Psoas muscle (tissue), 8 donors: ENCODE measurements around the gene KIF11. TPM values are rescaled to one million over a fixed set of nuclear protein-coding genes. Genes with fewer than 3 reads are reported as not detected.
A peak's percentile ranks its signal among the peaks of the same experiment; 100 is the strongest.

Experiments used
- ATAC-seq, 4 donors: fragments of 200-7000 bp; cut with Tn5 transposase; one replicate each; pipeline ENCODE4 v1.9.1; 2020; ENCODE audit warnings: moderate library complexity in 3 of 4, mild to moderate bottlenecking in 2 of 4
- DNase-seq, 2 donors: peaks; one replicate each; pipeline ENCODE4 v3.0.0-alpha.2; 2020
- H3K27ac ChIP-seq: fragments of 200-600 bp; one replicate; pipeline ENCODE4 v1.8.0; 2022
- H3K27me3 ChIP-seq, 3 donors: fragments of 200-600 bp in 1 of 3; one replicate each; pipeline versions ENCODE4 v1.6.1 to v1.8.0; 2013 to 2022; ENCODE audit warnings: low read length in 2 of 3, mild to moderate bottlenecking in 2 of 3, moderate library complexity in 1 of 3; ENCODE audit not compliant: insufficient read depth in 3 of 3
- H3K36me3 ChIP-seq, 2 donors: fragments of 200-600 bp in 1 of 2; one replicate each; pipeline versions ENCODE4 v1.6.1 to v1.8.0; 2013 to 2022; ENCODE audit warnings: low read depth in 1 of 2, mild to moderate bottlenecking in 1 of 2, moderate library complexity in 1 of 2; ENCODE audit not compliant: insufficient read depth in 1 of 2
- H3K4me1 ChIP-seq: fragments of 200-600 bp; one replicate; pipeline ENCODE4 v1.8.0; 2022
- H3K4me3 ChIP-seq: fragments of 200-600 bp; one replicate; pipeline ENCODE4 v1.8.0; 2022; ENCODE audit warnings: mild to moderate bottlenecking
- H3K9me3 ChIP-seq: fragments of 200-600 bp; one replicate; pipeline ENCODE4 v1.8.0; 2022
- WGBS, 3 donors: extraction: QIAGEN DNeasy Blood & Tissue Kit; methylation state at CpG; one replicate each; pipeline versions ENCODE4 v1.1.6 to v1.1.7; 2013; 5-methylcytosine and 5-hydroxymethylcytosine counted together
- intact Hi-C, 2 donors: fragments of 100-400 bp; cut with DNase I; formaldehyde crosslinking; loops; one replicate each; pipeline versions ENCODE4 v1.11.0 to v1.14.2; 2022
- polyA plus RNA-seq, 3 donors: library from polyadenylated mRNA; stranded (reverse); fragments of 200-250 nt; gene quantifications; one replicate each; pipeline ENCODE4 v1.2.3, GENCODE V29; 2013
- total RNA-seq, 4 donors: library from RNA; stranded (reverse); fragmentation: NEBNext Ultra II Directional in 2 of 4; extraction: Animal tissue kit (Norgen Biotek cat#: 25700) in 2 of 4; gene quantifications; one replicate each; pipeline versions ENCODE4 v1.2.1 to v1.2.4, GENCODE V29; 2021 to 2023
- TF ChIP-seq, protein P1 (sequence below): fragments of 200-600 bp; IDR thresholded peaks from one replicate; pipeline ENCODE4 v1.8.0; 2022; ENCODE audit warnings: antibody characterized with exemption
- donor health status: healthy with polysubstance abuse.
- donor health status: DM: no; HTN: no; CAD: no; lungs with moderate emphysema.
- donor health status: Bipolar disorder and iron deficiency.
- donor health status: healthy.
- donor health status: DM: yes; HTN: yes; CAD: no.
- donor health status: DM: no; HTN: no; CAD: no.
- donor health status: DM: no; HTN: no; CAD: no.
- donor health status: DM: yes; HTN: yes; CAD: no.

Gene KIF11
- total and polyA plus RNA-seq, 7 donors, result 0.08 to 0.40 (median 0.23) TPM

GRCh38 chr10:92688927-92689662, 96.2 kb downstream of the KIF11 start:
- TF ChIP-seq, protein P1, sequence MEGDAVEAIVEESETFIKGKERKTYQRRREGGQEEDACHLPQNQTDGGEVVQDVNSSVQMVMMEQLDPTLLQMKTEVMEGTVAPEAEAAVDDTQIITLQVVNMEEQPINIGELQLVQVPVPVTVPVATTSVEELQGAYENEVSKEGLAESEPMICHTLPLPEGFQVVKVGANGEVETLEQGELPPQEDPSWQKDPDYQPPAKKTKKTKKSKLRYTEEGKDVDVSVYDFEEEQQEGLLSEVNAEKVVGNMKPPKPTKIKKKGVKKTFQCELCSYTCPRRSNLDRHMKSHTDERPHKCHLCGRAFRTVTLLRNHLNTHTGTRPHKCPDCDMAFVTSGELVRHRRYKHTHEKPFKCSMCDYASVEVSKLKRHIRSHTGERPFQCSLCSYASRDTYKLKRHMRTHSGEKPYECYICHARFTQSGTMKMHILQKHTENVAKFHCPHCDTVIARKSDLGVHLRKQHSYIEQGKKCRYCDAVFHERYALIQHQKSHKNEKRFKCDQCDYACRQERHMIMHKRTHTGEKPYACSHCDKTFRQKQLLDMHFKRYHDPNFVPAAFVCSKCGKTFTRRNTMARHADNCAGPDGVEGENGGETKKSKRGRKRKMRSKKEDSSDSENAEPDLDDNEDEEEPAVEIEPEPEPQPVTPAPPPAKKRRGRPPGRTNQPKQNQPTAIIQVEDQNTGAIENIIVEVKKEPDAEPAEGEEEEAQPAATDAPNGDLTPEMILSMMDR, result no peak
- intact Hi-C loops, result no loop called here
- DNase-seq, result peak in 1 of 2 donors; percentile 55
- peak overlapping the region; percentile 70 for H3K4me3 ChIP-seq
- peaks cover 9% of the 10 kb centered on the region for H3K4me1 ChIP-seq
- H3K9me3 ChIP-seq, result peaks cover 4% of the 10 kb centered on the region
- H3K36me3 ChIP-seq, result no peaks in the 10 kb centered on the region
- peaks cover 0 to 55% (median 33%) of the 10 kb centered on the region in 3 donors for H3K27me3 ChIP-seq
- ATAC-seq, result peak; percentile 28 to 45 (median 33)
- peak overlapping the region; percentile 31 for H3K27ac ChIP-seq
- WGBS, 3 donors, result 1 to 2% (median 1%) methylated on average over 57 to 63 of the region's 63 CpGs

GRCh38 chr10:92689663-92690210, 96.8 kb downstream of the KIF11 start, which contains the start of gene HHEX:
Gene HHEX, plus strand, starts transcription at chr10:92689955. Its CDS starts 32 bp downstream, at chr10:92689987.
- peak; percentile 63 to 74 (median 70) for ATAC-seq
- Histone ChIP-seq H3K27me3 (peaks cover 0 to 62% (median 33%) of the 10 kb centered on the region in 3 donors), H3K4me3 (peak within 1 kb of the TSS; percentile 70), H3K27ac (peak within 1 kb of the TSS; percentile 72), H3K9me3 (peaks cover 4% of the 10 kb centered on the region), H3K4me1 (peaks cover 9% of the 10 kb centered on the region), H3K36me3 (no peaks in the 10 kb centered on the region)
- intact Hi-C loops, result loop anchor here in 1 of 2 donors (10.0 kb wide), 1 partner anchor 125 kb away; no protein-coding TSS in a partner anchor
- TF ChIP-seq, protein P1, result no peak
- 0 to 1% (median 1%) methylated on average over 15 to 79 of the region's 79 CpGs for WGBS, 3 donors
- DNase-seq, result peak; percentile 59 to 67

GRCh38 chr10:92690211-92690914, 97.4 kb downstream of the KIF11 start:
- TF ChIP-seq, protein P1, result no peak
- H3K4me3 ChIP-seq, result peak overlapping the region; percentile 70
- H3K4me1 ChIP-seq, result peaks cover 9% of the 10 kb centered on the region
- peaks cover 4% of the 10 kb centered on the region for H3K9me3 ChIP-seq
- peak overlapping the region; percentile 72 for H3K27ac ChIP-seq
- peaks cover 0 to 68% (median 33%) of the 10 kb centered on the region in 3 donors for H3K27me3 ChIP-seq
- ATAC-seq (peak; percentile 54 to 67 (median 59)), DNase-seq (peak; percentile 68 to 74)
- WGBS, 3 donors, result 3 to 5% (median 4%) methylated on average over 66 to 73 of the region's 73 CpGs
- H3K36me3 ChIP-seq, result peaks cover 0 to 6% of the 10 kb centered on the region in 2 donors
- intact Hi-C loops, result loop anchor here in 1 of 2 donors (10.0 kb wide), 1 partner anchor 124 kb away; no protein-coding TSS in a partner anchor

DNA sequence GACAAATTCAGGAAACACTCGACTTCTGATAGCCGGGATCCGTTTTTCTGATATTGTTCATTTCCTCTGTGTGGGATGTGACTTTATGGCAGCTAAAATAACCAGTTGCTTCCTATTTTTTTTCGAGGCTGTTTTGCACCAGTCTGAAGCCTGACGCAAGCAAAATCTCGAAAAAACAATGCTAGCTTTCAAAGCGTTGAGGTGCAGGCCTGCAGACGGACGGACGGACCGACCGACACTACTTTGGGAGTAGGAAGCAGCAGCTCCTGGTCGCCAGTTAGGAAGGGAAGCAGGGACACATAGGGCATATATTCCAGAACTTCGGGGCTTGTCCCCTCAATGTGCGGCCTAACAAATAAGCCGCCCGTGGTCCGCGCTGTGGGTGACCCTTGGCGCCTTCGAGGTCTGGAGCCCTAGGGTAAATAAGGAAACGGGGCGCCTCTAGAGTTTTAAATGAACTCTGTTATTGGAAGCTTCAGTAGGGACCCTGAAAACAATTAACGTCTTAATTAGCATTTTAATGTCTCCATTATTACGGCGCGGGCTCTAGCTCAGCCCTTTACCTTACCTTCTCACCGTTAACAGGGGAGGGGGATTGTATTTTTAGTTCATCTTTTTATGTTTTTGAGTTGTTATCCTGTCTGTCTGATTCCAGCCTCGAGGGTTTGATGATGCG, 98.1 kb downstream of the KIF11 start:
- Histone ChIP-seq H3K27me3 (peaks cover 0 to 75% (median 38%) of the 10 kb centered on the region in 3 donors), H3K4me3 (peak overlapping the region; percentile 70), H3K36me3 (peaks cover 0 to 10% of the 10 kb centered on the region in 2 donors), H3K9me3 (peaks cover under 1% of the 10 kb centered on the region), H3K27ac (peak overlapping the region; percentile 72), H3K4me1 (peaks cover 13% of the 10 kb centered on the region)
- DNase-seq (no peak), ATAC-seq (no peak)
- WGBS, 3 donors, result 54 to 65% (median 58%) methylated on average over 30 of the region's 30 CpGs
- intact Hi-C loops, result loop anchor here in 1 of 2 donors (10.0 kb wide), 1 partner anchor 124 kb away; no protein-coding TSS in a partner anchor
- TF ChIP-seq, protein P1, result no peak
